ENCODE results near the gene PLS1.

GRCh38 chr3:142663865-142664264 is 67.7 kb downstream of the PLS1 start:
- TF ChIP-seq POLR2AphosphoS5 (IDR thresholded peaks at IDR 0.05) (no peak), CTCF (IDR thresholded peaks at IDR 0.05) (no peak)
